ENCODE data around the gene SERGEF.
"Not testable (repeated sequence)": the region's sequence is repeated elsewhere in the genome, so short reads cannot be mapped to it uniquely, and the experiment has no call there.

The SERGEF gene

GRCh38 chr11:17897495-17897894, 115.4 kb downstream of the SERGEF start:
- no peaks in the 10 kb centered on the region for H3K27me3 Mint-ChIP-seq
- no peaks in the 10 kb centered on the region for H3K4me1 Mint-ChIP-seq
- no peak for DNase-seq
- CTCF ChIA-PET, result no interaction called here
- no peaks in the 10 kb centered on the region for H3K36me3 Mint-ChIP-seq
- no peak overlapping the region for H3K27ac Mint-ChIP-seq
- H3K4me3 Mint-ChIP-seq, result no peak overlapping the region
- H3K9me3 Mint-ChIP-seq, result no peaks in the 10 kb centered on the region

DNA sequence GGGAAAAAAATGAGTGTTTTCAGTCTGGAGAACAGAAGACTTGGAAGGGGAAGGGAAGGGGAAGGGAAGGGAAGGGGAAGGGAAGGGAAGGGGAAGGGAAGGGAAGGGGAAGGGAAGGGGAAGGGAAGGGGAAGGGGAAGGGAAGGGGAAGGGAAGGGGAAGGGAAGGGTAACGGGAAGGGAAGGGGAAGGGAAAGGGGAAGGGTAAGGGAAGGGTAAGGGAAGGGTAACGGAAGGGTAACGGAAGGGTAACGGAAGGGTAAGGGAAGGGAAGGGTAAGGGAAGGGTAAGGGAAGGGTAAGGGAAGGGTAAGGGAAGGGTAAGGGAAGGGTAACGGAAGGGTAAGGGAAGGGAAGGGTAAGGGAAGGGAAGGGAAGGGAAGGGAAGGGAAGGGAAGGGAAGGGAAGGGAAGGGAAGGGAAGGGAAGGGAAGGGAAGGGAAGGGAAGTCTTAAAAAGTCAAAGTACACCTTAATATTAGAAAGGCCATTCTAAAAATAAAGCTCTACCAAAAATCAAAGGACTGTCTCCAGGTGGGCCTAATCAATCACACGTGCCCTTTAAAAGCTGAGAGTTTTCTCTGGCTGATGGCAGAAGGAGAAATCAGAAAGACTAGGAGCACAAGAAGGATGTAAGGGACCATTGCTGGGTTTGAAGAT, 116.2 kb downstream of the SERGEF start:
- DNase-seq, H3K4me3 Mint-ChIP-seq, H3K36me3 Mint-ChIP-seq, H3K4me1 Mint-ChIP-seq, H3K27ac Mint-ChIP-seq, H3K27me3 Mint-ChIP-seq, CTCF ChIA-PET, H3K9me3 Mint-ChIP-seq: not testable (repeated sequence)

GRCh38 chr11:17894929-17895658, 117.8 kb downstream of the SERGEF start:
- H3K4me1 Mint-ChIP-seq, result no peaks in the 10 kb centered on the region
- DNase-seq, result no peak
- H3K9me3 Mint-ChIP-seq, result no peaks in the 10 kb centered on the region
- CTCF ChIA-PET, result no interaction called here
- H3K27ac Mint-ChIP-seq, result no peak overlapping the region
- H3K36me3 Mint-ChIP-seq, result no peaks in the 10 kb centered on the region
- no peak overlapping the region for H3K4me3 Mint-ChIP-seq
- no peaks in the 10 kb centered on the region for H3K27me3 Mint-ChIP-seq

DNA sequence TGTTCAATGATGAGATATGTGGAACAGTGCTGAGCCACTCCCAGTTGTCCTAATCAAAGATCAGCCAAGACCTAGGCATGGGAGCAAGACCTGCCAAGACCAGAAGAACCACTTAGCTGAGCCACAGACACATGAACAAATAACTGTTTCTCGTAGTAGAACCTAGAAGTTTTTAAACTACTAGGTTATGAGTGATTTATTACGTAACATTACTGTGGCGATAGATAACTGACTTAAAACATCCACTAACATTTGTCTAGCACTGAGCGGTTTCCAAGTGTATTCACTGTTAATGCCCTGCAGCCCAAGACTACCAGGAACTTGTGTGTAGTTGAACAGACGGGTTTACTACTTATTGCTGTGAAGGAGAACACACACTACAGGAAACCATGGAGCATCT, 120.4 kb downstream of the SERGEF start:
- CTCF ChIA-PET, result no interaction called here
- no peak overlapping the region for H3K27ac Mint-ChIP-seq

GRCh38 chr11:17890325-17890724, 122.5 kb downstream of the SERGEF start:
- no peaks in the 10 kb centered on the region for H3K36me3 Mint-ChIP-seq
- H3K4me3 Mint-ChIP-seq, result no peak overlapping the region
- no peak overlapping the region for H3K27ac Mint-ChIP-seq
- no peak for DNase-seq
- no peaks in the 10 kb centered on the region for H3K9me3 Mint-ChIP-seq
- no peaks in the 10 kb centered on the region for H3K4me1 Mint-ChIP-seq
- H3K27me3 Mint-ChIP-seq, result no peaks in the 10 kb centered on the region
- CTCF ChIA-PET, result no interaction called here

More for the DNA sequence above, 120.4 kb downstream of the SERGEF start:
- Mint-ChIP-seq H3K4me3 (no peak overlapping the region), H3K27me3 (no peaks in the 10 kb centered on the region), H3K4me1 (no peaks in the 10 kb centered on the region), H3K36me3 (no peaks in the 10 kb centered on the region), H3K9me3 (no peaks in the 10 kb centered on the region)
- no peak for DNase-seq

GRCh38 chr11:17887779-17888178, 125.1 kb downstream of the SERGEF start:
- CTCF ChIA-PET, result no interaction called here
- DNase-seq, result no peak
- Mint-ChIP-seq H3K4me3 (no peak overlapping the region), H3K4me1 (no peaks in the 10 kb centered on the region), H3K9me3 (no peaks in the 10 kb centered on the region), H3K27me3 (no peaks in the 10 kb centered on the region), H3K27ac (no peak overlapping the region), H3K36me3 (no peaks in the 10 kb centered on the region)

GRCh38 chr11:17883946-17884345, 128.9 kb downstream of the SERGEF start:
- CTCF ChIA-PET, result no interaction called here
- no peaks in the 10 kb centered on the region for H3K27me3 Mint-ChIP-seq
- H3K27ac Mint-ChIP-seq, result no peak overlapping the region
- H3K4me1 Mint-ChIP-seq, result no peaks in the 10 kb centered on the region
- no peaks in the 10 kb centered on the region for H3K36me3 Mint-ChIP-seq
- H3K4me3 Mint-ChIP-seq, result no peak overlapping the region
- H3K9me3 Mint-ChIP-seq, result no peaks in the 10 kb centered on the region
- no peak for DNase-seq

- DNase-seq, result no peak
- H3K4me3 Mint-ChIP-seq, result no peak overlapping the region
- no peaks in the 10 kb centered on the region for H3K36me3 Mint-ChIP-seq
- H3K9me3 Mint-ChIP-seq, result no peaks in the 10 kb centered on the region
- CTCF ChIA-PET, result no interaction called here
- H3K4me1 Mint-ChIP-seq, result no peaks in the 10 kb centered on the region
- no peak overlapping the region for H3K27ac Mint-ChIP-seq
- H3K27me3 Mint-ChIP-seq, result no peaks in the 10 kb centered on the region
Measured at GRCh38 chr11:17883057-17883456, 129.8 kb downstream of the SERGEF start.

- H3K4me1 Mint-ChIP-seq, result no peaks in the 10 kb centered on the region
Measured at GRCh38 chr11:17878743-17879142, 134.1 kb downstream of the SERGEF start.

GRCh38 chr11:17877886-17878285, 135.0 kb downstream of the SERGEF start:
- H3K36me3 Mint-ChIP-seq, result peaks cover 4% of the 10 kb centered on the region
- no peaks in the 10 kb centered on the region for H3K9me3 Mint-ChIP-seq
- CTCF ChIA-PET, result no interaction called here
- H3K27ac Mint-ChIP-seq, result no peak overlapping the region
- no peaks in the 10 kb centered on the region for H3K27me3 Mint-ChIP-seq
- no peak overlapping the region for H3K4me3 Mint-ChIP-seq
- H3K4me1 Mint-ChIP-seq, result no peaks in the 10 kb centered on the region
- no peak for DNase-seq

More at GRCh38 chr11:17878743-17879142, 134.1 kb downstream of the SERGEF start:
- no peak for DNase-seq
- H3K4me3 Mint-ChIP-seq, result no peak overlapping the region
- peaks cover 2% of the 10 kb centered on the region for H3K36me3 Mint-ChIP-seq
- CTCF ChIA-PET, result no interaction called here
- no peaks in the 10 kb centered on the region for H3K27me3 Mint-ChIP-seq
- no peak overlapping the region for H3K27ac Mint-ChIP-seq
- no peaks in the 10 kb centered on the region for H3K9me3 Mint-ChIP-seq

DNA sequence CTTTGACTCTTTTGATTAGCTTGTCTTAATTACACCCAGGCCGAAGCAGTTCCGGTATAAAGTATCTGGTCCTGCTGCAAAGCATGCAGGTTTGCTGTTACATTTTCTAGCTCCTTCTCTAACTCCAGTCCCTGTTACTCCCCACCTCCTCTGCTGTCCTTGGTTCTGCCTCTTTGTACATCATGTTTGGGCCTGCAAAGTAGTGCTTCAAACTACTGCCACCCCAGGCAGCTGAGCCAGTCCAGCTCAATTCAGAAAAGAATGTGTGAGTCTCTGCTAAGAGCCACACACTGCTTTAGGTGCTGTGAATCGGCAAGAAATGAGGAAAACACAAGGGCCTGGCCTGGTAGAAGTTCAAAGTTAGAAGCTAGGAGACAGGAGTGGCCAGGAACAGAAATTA, 136.0 kb downstream of the SERGEF start:
- peaks cover 6% of the 10 kb centered on the region for H3K36me3 Mint-ChIP-seq
- CTCF ChIA-PET, result no interaction called here
- no peaks in the 10 kb centered on the region for H3K27me3 Mint-ChIP-seq
- no peaks in the 10 kb centered on the region for H3K9me3 Mint-ChIP-seq
- DNase-seq, result no peak
- H3K27ac Mint-ChIP-seq, result no peak overlapping the region
- H3K4me3 Mint-ChIP-seq, result no peak overlapping the region
- no peaks in the 10 kb centered on the region for H3K4me1 Mint-ChIP-seq

DNA sequence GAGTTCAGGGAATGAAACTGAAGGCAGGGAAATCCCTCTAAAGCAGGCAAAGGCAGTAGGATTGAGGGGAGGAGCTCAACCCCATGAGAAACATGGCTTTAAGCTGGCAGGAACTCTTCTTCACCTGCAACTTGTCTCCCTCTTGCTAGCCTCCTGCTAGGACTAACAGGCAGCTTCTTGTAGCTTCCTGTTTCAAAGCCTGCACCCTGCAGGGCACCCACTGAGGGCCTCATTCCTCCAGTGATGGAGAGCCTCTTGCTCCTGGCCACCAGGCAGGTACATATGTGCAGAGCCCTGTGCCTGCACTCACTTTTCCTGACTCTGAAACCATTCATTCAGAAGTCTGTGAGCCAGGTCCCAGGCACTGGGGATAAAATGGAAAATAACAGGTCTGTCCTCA, 137.0 kb downstream of the SERGEF start:
- H3K36me3 Mint-ChIP-seq, result peaks cover 6% of the 10 kb centered on the region
- H3K27ac Mint-ChIP-seq, result no peak overlapping the region
- no peaks in the 10 kb centered on the region for H3K4me1 Mint-ChIP-seq
- H3K4me3 Mint-ChIP-seq, result no peak overlapping the region
- no peaks in the 10 kb centered on the region for H3K9me3 Mint-ChIP-seq
- no peak for DNase-seq
- H3K27me3 Mint-ChIP-seq, result no peaks in the 10 kb centered on the region
- CTCF ChIA-PET, result interaction anchor here (0.6 kb wide), 1 partner anchor 154 kb away, joined by 4 read pairs; no protein-coding TSS in a partner anchor

- no peaks in the 10 kb centered on the region for H3K27me3 Mint-ChIP-seq
- no peak overlapping the region for H3K4me3 Mint-ChIP-seq
- no peak overlapping the region for H3K27ac Mint-ChIP-seq
- H3K4me1 Mint-ChIP-seq, result no peaks in the 10 kb centered on the region
- CTCF ChIA-PET, result interaction anchor here (1.2 kb wide), 1 partner anchor 11 kb away, joined by 3 read pairs; no protein-coding TSS in a partner anchor
- no peak for DNase-seq
- H3K36me3 Mint-ChIP-seq, result peaks cover 6% of the 10 kb centered on the region
- peaks cover under 1% of the 10 kb centered on the region for H3K9me3 Mint-ChIP-seq
Measured at GRCh38 chr11:17873586-17873985, 139.3 kb downstream of the SERGEF start.

- H3K4me3 Mint-ChIP-seq, CTCF ChIA-PET, H3K27ac Mint-ChIP-seq, H3K9me3 Mint-ChIP-seq, DNase-seq, H3K27me3 Mint-ChIP-seq, H3K36me3 Mint-ChIP-seq, H3K4me1 Mint-ChIP-seq: not testable (repeated sequence)
Measured at GRCh38 chr11:17868398-17868797, 144.4 kb downstream of the SERGEF start.

DNA sequence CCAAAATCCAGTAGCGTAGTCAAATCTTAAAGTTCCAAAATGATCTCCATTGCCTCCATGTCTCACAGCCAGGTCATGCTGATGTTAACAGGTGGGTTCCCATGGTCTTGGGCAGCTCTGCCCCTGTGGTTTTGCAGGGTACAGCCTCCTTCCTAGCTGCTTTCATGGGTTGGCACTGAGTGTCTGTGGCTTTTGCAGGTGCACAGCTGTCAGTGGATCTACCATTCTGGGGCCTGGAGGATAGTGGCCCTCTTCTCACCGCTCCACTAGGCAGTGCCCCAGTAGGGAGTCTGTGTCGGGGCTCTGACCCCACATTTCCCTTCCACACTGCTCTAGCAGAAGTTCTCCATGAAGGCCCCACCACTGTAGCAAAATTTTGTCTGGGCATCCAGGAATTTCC, 145.5 kb downstream of the SERGEF start:
- CTCF ChIA-PET, result no interaction called here
- Mint-ChIP-seq H3K4me1 (no peaks in the 10 kb centered on the region), H3K36me3 (peaks cover 6% of the 10 kb centered on the region), H3K27me3 (no peaks in the 10 kb centered on the region), H3K27ac (no peak overlapping the region), H3K4me3 (no peak overlapping the region), H3K9me3 (peaks cover 5% of the 10 kb centered on the region)
- DNase-seq, result no peak

All from activated naive CD4-positive, alpha-beta T cell treated with anti-CD3 and anti-CD28 coated beads, Interleukin-2, amount 10 ng/mL, durations not matched to agents 7 days and 5 days (primary cell).